Measurements from ENCODE around the gene SSTR3. TPM values are rescaled to one million over a fixed set of nuclear protein-coding genes. Genes with fewer than 3 reads are reported as not detected.

SSTR3 gene
- total RNA-seq (2022) (not detected in 2 replicates), Bru-seq, nascent RNA (not detected), BruChase-seq, experiment 1, labeled RNA remaining after a 6-hour chase (not detected), BruChase-seq, experiment 2, labeled RNA remaining after a 2-hour chase (not detected)
- long read RNA-seq = 0 reads

DNA sequence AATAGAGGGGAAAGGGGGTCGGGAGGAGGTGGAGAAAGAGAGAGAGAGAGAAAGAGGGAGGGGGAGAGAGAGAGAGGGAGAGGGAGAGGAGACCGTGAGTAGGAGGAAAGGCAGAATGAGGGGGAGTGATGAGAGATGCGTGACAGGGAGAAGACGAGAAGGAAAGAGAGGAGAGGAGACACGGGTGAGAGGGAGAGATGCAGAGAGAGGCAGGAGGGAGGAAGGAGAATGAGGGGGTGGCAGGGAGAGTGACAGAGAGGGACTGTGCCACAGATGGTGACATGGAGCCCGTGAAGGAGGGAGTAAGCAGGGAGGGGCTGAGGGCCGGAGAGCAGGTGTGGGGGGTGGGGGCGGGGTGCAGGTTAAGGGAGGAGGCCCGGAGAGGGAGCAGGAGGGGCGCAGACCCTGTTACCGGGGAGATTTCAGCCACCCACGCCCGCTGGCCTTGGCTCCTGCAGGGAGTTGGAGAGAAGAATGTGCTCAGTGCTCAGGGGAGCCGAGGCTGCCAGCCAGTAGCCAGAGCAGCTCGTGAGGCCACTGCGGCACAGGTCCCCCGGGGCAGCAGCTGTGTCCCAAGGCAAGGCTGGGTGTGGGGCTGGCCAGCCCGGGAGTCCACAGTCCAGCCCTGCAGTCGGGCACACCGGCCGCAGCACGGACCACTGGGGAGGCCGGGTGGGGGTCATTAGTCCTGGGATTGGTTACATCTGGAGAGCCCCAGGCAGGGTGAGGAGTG is at the start of gene SSTR3:
Gene SSTR3, minus strand, starts transcription at position 304 of the 733 bp plus-strand sequence. CDS start 4,674 bp downstream, outside the sequence.
- Mint-ChIP-seq H3K4me3 (ENCODE audit: unreplicated experiment) (no peak within 1 kb of the TSS), H3K27me3 (ENCODE audit: insufficient read depth, unreplicated experiment) (peaks cover 12% of the 10 kb centered on the region), H3K27ac (ENCODE audit: low read depth, unreplicated experiment) (no peak within 1 kb of the TSS), H3K36me3 (ENCODE audit: insufficient read depth, unreplicated experiment) (no peaks in the 10 kb centered on the region), H3K9me3 (ENCODE audit: unreplicated experiment) (no peaks in the 10 kb centered on the region), H3K4me1 (ENCODE audit: insufficient read depth, unreplicated experiment) (peaks cover 7% of the 10 kb centered on the region)
- CTCF ChIA-PET = no interaction called here
- no TSS peak for BruUV-seq (replicated peaks)
- no peak for DNase-seq (ENCODE audit: unreplicated experiment)
- POLR2A ChIA-PET = no interaction called here
- intact Hi-C loops (cut with micrococcal nuclease) = no loop called here
- TF ChIP-seq, protein P1, sequence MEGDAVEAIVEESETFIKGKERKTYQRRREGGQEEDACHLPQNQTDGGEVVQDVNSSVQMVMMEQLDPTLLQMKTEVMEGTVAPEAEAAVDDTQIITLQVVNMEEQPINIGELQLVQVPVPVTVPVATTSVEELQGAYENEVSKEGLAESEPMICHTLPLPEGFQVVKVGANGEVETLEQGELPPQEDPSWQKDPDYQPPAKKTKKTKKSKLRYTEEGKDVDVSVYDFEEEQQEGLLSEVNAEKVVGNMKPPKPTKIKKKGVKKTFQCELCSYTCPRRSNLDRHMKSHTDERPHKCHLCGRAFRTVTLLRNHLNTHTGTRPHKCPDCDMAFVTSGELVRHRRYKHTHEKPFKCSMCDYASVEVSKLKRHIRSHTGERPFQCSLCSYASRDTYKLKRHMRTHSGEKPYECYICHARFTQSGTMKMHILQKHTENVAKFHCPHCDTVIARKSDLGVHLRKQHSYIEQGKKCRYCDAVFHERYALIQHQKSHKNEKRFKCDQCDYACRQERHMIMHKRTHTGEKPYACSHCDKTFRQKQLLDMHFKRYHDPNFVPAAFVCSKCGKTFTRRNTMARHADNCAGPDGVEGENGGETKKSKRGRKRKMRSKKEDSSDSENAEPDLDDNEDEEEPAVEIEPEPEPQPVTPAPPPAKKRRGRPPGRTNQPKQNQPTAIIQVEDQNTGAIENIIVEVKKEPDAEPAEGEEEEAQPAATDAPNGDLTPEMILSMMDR (IDR thresholded peaks at IDR 0.05; ENCODE audit: unreplicated experiment) = no peak

DNA sequence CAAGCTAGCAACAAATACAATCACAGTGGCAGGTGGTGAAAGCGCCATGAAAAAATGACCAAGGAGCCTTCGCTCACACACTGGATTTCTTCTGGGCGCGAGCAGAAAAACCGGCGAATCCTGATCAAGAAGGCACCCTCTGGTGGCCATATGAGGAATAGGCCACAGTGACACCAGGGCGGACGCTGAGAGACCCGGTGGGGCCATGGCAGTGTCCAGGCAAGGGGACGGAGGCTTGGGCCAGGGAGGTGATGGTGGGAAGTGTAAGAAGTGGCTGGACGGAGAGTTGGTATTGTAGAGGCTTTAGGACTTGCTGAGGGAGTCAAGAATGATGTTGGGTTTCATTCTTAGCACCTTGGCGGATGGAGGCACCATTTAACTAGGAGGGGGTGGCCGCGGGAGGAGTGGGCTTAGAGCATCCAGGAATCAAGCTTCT is 48.6 kb upstream of the SSTR3 start:
- POLR2A ChIA-PET = interaction anchor here (0.7 kb wide), 1 partner anchor 307 kb away, joined by 3 read pairs; no protein-coding TSS in a partner anchor
- CTCF ChIA-PET = interaction anchor here (0.6 to 4.6 kb wide), 30 partner anchors 10 to 1581 kb away, joined by 3 to 62 read pairs (median 4); partner anchors contain the start of gene RAC2
- Mint-ChIP-seq H3K27ac (ENCODE audit: low read depth, unreplicated experiment) (no peak overlapping the region), H3K9me3 (ENCODE audit: unreplicated experiment) (no peaks in the 10 kb centered on the region), H3K4me3 (ENCODE audit: unreplicated experiment) (no peak overlapping the region), H3K27me3 (ENCODE audit: insufficient read depth, unreplicated experiment) (no peaks in the 10 kb centered on the region), H3K36me3 (ENCODE audit: insufficient read depth, unreplicated experiment) (peaks cover 6% of the 10 kb centered on the region), H3K4me1 (ENCODE audit: insufficient read depth, unreplicated experiment) (peaks cover 11% of the 10 kb centered on the region)
- peak; percentile 68 for DNase-seq (ENCODE audit: unreplicated experiment)
- BruUV-seq (replicated peaks) = no TSS peak
- TF ChIP-seq, protein P1 (IDR thresholded peaks at IDR 0.05; ENCODE audit: unreplicated experiment) = peak; percentile 79
- intact Hi-C loops (cut with micrococcal nuclease) = no loop called here

DNA sequence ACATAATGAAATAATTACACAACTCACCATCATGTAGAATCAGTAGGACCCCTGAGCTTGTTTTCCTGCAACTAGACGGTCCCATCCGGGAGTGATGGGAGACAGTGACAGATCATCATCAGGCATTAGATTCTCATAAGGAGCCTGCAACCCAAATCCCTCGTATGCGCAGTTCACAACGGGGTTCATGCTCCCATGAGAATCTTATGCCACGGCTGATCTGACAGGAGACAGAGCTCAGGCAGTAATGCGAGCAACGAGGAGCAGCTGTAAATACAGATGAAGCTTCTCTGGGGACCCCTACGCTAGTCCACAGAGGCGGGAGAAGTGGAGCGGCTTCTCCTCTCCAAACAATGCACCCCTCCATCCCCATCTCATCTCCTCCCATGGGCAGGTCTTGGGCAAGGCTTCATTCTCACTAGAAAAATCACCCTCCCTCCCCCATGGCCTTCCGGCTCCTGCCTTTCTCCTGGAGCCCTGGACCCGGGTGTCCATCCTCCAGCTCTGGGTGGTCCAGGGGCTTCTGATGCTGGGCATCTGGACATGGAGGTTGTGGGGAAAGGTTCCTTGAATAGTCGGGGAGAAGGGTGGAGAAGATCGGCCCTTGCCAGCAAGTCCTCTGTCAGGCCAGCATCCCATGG is 48.0 kb upstream of the SSTR3 start:
- intact Hi-C loops (cut with micrococcal nuclease) = no loop called here
- Mint-ChIP-seq H3K27ac (ENCODE audit: low read depth, unreplicated experiment) (no peak overlapping the region), H3K9me3 (ENCODE audit: unreplicated experiment) (no peaks in the 10 kb centered on the region), H3K36me3 (ENCODE audit: insufficient read depth, unreplicated experiment) (peaks cover 6% of the 10 kb centered on the region), H3K4me1 (ENCODE audit: insufficient read depth, unreplicated experiment) (peaks cover 18% of the 10 kb centered on the region), H3K27me3 (ENCODE audit: insufficient read depth, unreplicated experiment) (no peaks in the 10 kb centered on the region), H3K4me3 (ENCODE audit: unreplicated experiment) (no peak overlapping the region)
- POLR2A ChIA-PET = interaction anchor here (0.7 to 1.5 kb wide), 3 partner anchors 61 to 307 kb away, joined by 3 to 7 read pairs (median 4); no protein-coding TSS in a partner anchor
- no TSS peak for BruUV-seq (replicated peaks)
- TF ChIP-seq, protein P1 (IDR thresholded peaks at IDR 0.05; ENCODE audit: unreplicated experiment) = no peak
- no peak for DNase-seq (ENCODE audit: unreplicated experiment)
- CTCF ChIA-PET = interaction anchor here (0.6 to 4.6 kb wide), 35 partner anchors 9 to 1636 kb away, joined by 3 to 62 read pairs (median 4); partner anchors contain the start of gene RAC2

DNA sequence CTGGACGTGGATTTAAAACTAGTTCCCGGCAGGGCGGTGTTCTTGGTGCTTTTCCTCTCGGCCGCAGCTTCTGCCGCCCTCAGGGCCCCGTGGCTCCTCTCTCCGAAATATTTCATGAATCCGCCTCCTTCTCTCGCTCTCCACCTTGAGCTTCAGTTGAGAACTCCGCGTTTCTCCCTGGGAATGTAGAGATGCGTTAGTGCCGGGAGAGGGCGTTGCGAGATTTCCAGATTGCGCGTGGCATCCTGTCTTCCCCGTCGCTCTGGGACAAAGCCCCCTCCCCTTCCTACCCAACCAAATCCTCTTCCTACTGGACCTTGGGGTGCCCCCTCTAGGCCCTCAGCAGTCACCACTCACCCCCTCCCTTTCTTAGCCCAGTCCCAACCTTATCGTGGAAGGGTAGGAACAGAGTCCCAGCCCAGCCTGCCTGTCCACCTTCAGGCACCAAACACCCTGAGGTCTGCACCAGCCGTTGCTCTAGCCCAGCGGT is 47.3 kb upstream of the SSTR3 start:
- H3K4me1 Mint-ChIP-seq (ENCODE audit: insufficient read depth, unreplicated experiment) = peaks cover 25% of the 10 kb centered on the region
- peak overlapping the region; percentile 20 for H3K4me3 Mint-ChIP-seq (ENCODE audit: unreplicated experiment)
- no peaks in the 10 kb centered on the region for H3K27me3 Mint-ChIP-seq (ENCODE audit: insufficient read depth, unreplicated experiment)
- H3K9me3 Mint-ChIP-seq (ENCODE audit: unreplicated experiment) = no peaks in the 10 kb centered on the region
- TF ChIP-seq, protein P1 (IDR thresholded peaks at IDR 0.05; ENCODE audit: unreplicated experiment) = peak; percentile 55
- H3K36me3 Mint-ChIP-seq (ENCODE audit: insufficient read depth, unreplicated experiment) = peaks cover 6% of the 10 kb centered on the region
- intact Hi-C loops (cut with micrococcal nuclease) = loop anchor here (2.0 kb wide), 1 partner anchor 197 kb away; no protein-coding TSS in a partner anchor
- no TSS peak for BruUV-seq (replicated peaks)
- ChIA-PET POLR2A (interaction anchor here (0.6 to 1.5 kb wide), 4 partner anchors 60 to 1106 kb away, joined by 4 to 7 read pairs (median 5); no protein-coding TSS in a partner anchor), CTCF (interaction anchor here (0.6 to 4.6 kb wide), 31 partner anchors 8 to 568 kb away, joined by 3 to 62 read pairs (median 4); partner anchors contain the start of gene RAC2)
- no peak overlapping the region for H3K27ac Mint-ChIP-seq (ENCODE audit: low read depth, unreplicated experiment)
- DNase-seq (ENCODE audit: unreplicated experiment) = peak; percentile 55

All from MCF 10A (cell line).